Naive thymus-derived CD4-positive, alpha-beta T cell (primary cell): ENCODE data around the gene CDK11A. TPM values are rescaled to one million over a fixed set of nuclear protein-coding genes. Genes with fewer than 3 reads are reported as not detected.
"Not testable (repeated sequence)": the region's sequence is repeated elsewhere in the genome, so short reads cannot be mapped to it uniquely, and the experiment has no call there.

ENCODE experiments used
- ATAC-seq: fragments of 150-1000 bp; cut with Tn5 transposase; 2 replicates; pipeline ENCODE4 v1.10.0; 2021; ENCODE audit warnings: mild to moderate bottlenecking, moderate library complexity
- CTCF ChIA-PET: fragments of 350-600 bp; sonication (Branson Sonifier 250); formaldehyde crosslinking; loops from one replicate; lab custom pipeline; 2021; ENCODE audit warnings: antibody characterized with exemption; lab: Charles Lee
- POLR2A ChIA-PET: fragments of 350-600 bp; sonication (Branson Sonifier 250); formaldehyde crosslinking; loops from one replicate; lab custom pipeline; 2021; ENCODE audit warnings: antibody characterized with exemption, inconsistent platforms; lab: Charles Lee
- DNase-seq, 9 donors: peaks; one replicate each; pipeline versions ENCODE4 v3.0.0 to v3.0.0-alpha.2; 2020 to 2022; ENCODE audit warnings: mixed read lengths in 1 of 9
- H3K27ac ChIP-seq: one replicate; pipeline ENCODE4 v1.7.0; 2013; ENCODE audit warnings: mild to moderate bottlenecking, low read depth, low read length, moderate library complexity
- H3K27me3 ChIP-seq, 2 donors: one replicate each; pipeline ENCODE4 v1.7.0; 2013; ENCODE audit warnings: low read length in 2 of 2, mild to moderate bottlenecking in 2 of 2, moderate library complexity in 2 of 2; ENCODE audit not compliant: control insufficient read depth in 2 of 2, insufficient read depth in 2 of 2
- H3K36me3 ChIP-seq, 3 experiments: 1 replicate in 2 of 3; 2 replicates in 1 of 3; pipeline ENCODE4 v1.7.0; 2013; ENCODE audit warnings: low read length in 3 of 3, mild to moderate bottlenecking in 3 of 3, moderate library complexity in 1 of 3; ENCODE audit not compliant: insufficient read depth in 3 of 3, control insufficient read depth in 2 of 3
- H3K4me1 ChIP-seq, 2 donors: one replicate each; pipeline ENCODE4 v1.7.0; 2013; ENCODE audit warnings: low read length in 2 of 2, mild to moderate bottlenecking in 2 of 2, moderate library complexity in 1 of 2; ENCODE audit not compliant: control insufficient read depth in 2 of 2, insufficient read depth in 2 of 2
- H3K4me3 ChIP-seq: 2 replicates; pipeline ENCODE4 v1.7.0; 2013; ENCODE audit warnings: mild to moderate bottlenecking, low read length
- H3K9me3 ChIP-seq, 3 experiments: 1 replicate in 2 of 3; 2 replicates in 1 of 3; pipeline ENCODE4 v1.7.0; 2013; ENCODE audit warnings: low read length in 3 of 3; ENCODE audit not compliant: control insufficient read depth in 2 of 3
- H3K27ac Mint-ChIP-seq, 9 donors: one replicate each; pipeline ENCODE4 v1.8.0; 2020 to 2022; ENCODE audit warnings: mixed read lengths in 9 of 9, mild to moderate bottlenecking in 8 of 9, moderate library complexity in 5 of 9, inconsistent platforms in 2 of 9
- H3K27me3 Mint-ChIP-seq, 5 donors: one replicate each; pipeline ENCODE4 v1.8.0; 2021 to 2022; ENCODE audit warnings: mixed read lengths in 5 of 5, mild to moderate bottlenecking in 1 of 5
- H3K36me3 Mint-ChIP-seq, 5 donors: one replicate each; pipeline ENCODE4 v1.8.0; 2020 to 2022; ENCODE audit warnings: mixed read lengths in 5 of 5, mild to moderate bottlenecking in 3 of 5, inconsistent platforms in 1 of 5
- H3K4me1 Mint-ChIP-seq, 7 donors: one replicate each; pipeline ENCODE4 v1.8.0; 2020 to 2022; ENCODE audit warnings: mixed read lengths in 7 of 7, mild to moderate bottlenecking in 3 of 7, inconsistent platforms in 1 of 7
- H3K4me3 Mint-ChIP-seq, 10 donors: one replicate each; pipeline ENCODE4 v1.8.0; 2020 to 2022; ENCODE audit warnings: mild to moderate bottlenecking in 10 of 10, mixed read lengths in 10 of 10, moderate library complexity in 6 of 10, inconsistent platforms in 2 of 10
- H3K9me3 Mint-ChIP-seq, 11 donors: one replicate each; pipeline ENCODE4 v1.8.0; 2020 to 2022; ENCODE audit warnings: mixed read lengths in 11 of 11, mild to moderate bottlenecking in 4 of 11, inconsistent platforms in 1 of 11, moderate library complexity in 1 of 11
- intact Hi-C, 2 donors: fragments of 100-400 bp; cut with micrococcal nuclease; formaldehyde crosslinking; loops; one replicate each; pipeline ENCODE4 v1.15.1; 2023
- polyA plus RNA-seq, 2 donors: library from polyadenylated mRNA; unstranded; fragments of 300-500 nt; fragmentation: Illumina TruSeq; gene quantifications; one replicate each; pipeline ENCODE4 v1.2.3, GENCODE V29; 2021
- total RNA-seq, 6 experiments: library from RNA in 5 of 6; stranded (reverse) in 5 of 6; gene quantifications; 1 replicate in 5 of 6; 2 replicates in 1 of 6; pipeline ENCODE4 v1.2.3 and lab custom pipeline; 2021 to 2026

Gene CDK11A
- total and polyA plus RNA-seq, 7 experiments from 2014 or later, result 9.8 to 218 (median 139) TPM

GRCh38 chr1:1738799-1739337 is 14.7 kb upstream of the CDK11A start:
- ATAC-seq, H3K36me3 Mint-ChIP-seq, H3K4me1 ChIP-seq, CTCF ChIA-PET, H3K9me3 ChIP-seq, H3K4me3 Mint-ChIP-seq, H3K27me3 ChIP-seq, H3K4me3 ChIP-seq, H3K27me3 Mint-ChIP-seq, DNase-seq, intact Hi-C loops, H3K27ac Mint-ChIP-seq, H3K9me3 Mint-ChIP-seq, H3K27ac ChIP-seq, POLR2A ChIA-PET: not testable (repeated sequence)
- H3K36me3 ChIP-seq, result peaks cover 0 to 19% (median 0%) of the 10 kb centered on the region in 3 experiments
- peaks cover 0 to 11% (median 4%) of the 10 kb centered on the region in 7 donors for H3K4me1 Mint-ChIP-seq

- ATAC-seq, result peak; percentile 10
- H3K27me3 ChIP-seq, result not testable (repeated sequence)
These were observed 13.8 kb upstream of the CDK11A start for GRCh38 chr1:1737675-1738590.

GRCh38 chr1:1732381-1732780 is 8.2 kb upstream of the CDK11A start:
- H3K27ac ChIP-seq, result no peak overlapping the region
- Mint-ChIP-seq H3K4me1 (peaks cover 0 to 18% (median 13%) of the 10 kb centered on the region in 7 donors), H3K27ac (no peak overlapping the region), H3K36me3 (peaks cover 0 to 17% (median 6%) of the 10 kb centered on the region in 5 donors), H3K27me3 (no peaks in the 10 kb centered on the region), H3K4me3 (no peak overlapping the region), H3K9me3 (peaks cover 0 to 1% (median 0%) of the 10 kb centered on the region in 11 donors)
- intact Hi-C loops, result no loop called here
- ATAC-seq (no peak), DNase-seq (no peak)
- ChIA-PET POLR2A (interaction anchor here (0.8 kb wide), 1 partner anchor 47 kb away, joined by 4 read pairs; no protein-coding TSS in a partner anchor), CTCF (no interaction called here)
- peaks cover 3 to 6% of the 10 kb centered on the region in 2 donors for H3K4me1 ChIP-seq
- no peaks in the 10 kb centered on the region for H3K27me3 ChIP-seq
- H3K36me3 ChIP-seq, result peaks cover 0 to 44% (median 3%) of the 10 kb centered on the region in 3 experiments
- H3K4me3 ChIP-seq, result no peak overlapping the region
- H3K9me3 ChIP-seq, result no peaks in the 10 kb centered on the region

More at GRCh38 chr1:1737675-1738590, 13.8 kb upstream of the CDK11A start:
- H3K4me3 ChIP-seq, intact Hi-C loops, H3K9me3 ChIP-seq, POLR2A ChIA-PET, DNase-seq, H3K9me3 Mint-ChIP-seq, H3K4me3 Mint-ChIP-seq, H3K27me3 Mint-ChIP-seq, H3K27ac Mint-ChIP-seq, CTCF ChIA-PET, H3K27ac ChIP-seq, H3K4me1 Mint-ChIP-seq, H3K4me1 ChIP-seq: not testable (repeated sequence)
- H3K36me3 ChIP-seq, result peaks cover 0 to 23% (median under 1%) of the 10 kb centered on the region in 3 experiments
- peaks cover 0 to 10% (median 3%) of the 10 kb centered on the region in 5 donors for H3K36me3 Mint-ChIP-seq

GRCh38 chr1:1730870-1731269 is 6.7 kb upstream of the CDK11A start:
- no peak overlapping the region for H3K4me3 ChIP-seq
- ATAC-seq, result no peak
- peaks cover 0 to 37% (median 3%) of the 10 kb centered on the region in 3 experiments for H3K36me3 ChIP-seq
- no peak overlapping the region for H3K27ac ChIP-seq
- CTCF ChIA-PET, result no interaction called here
- peaks cover 0 to 22% (median 13%) of the 10 kb centered on the region in 7 donors for H3K4me1 Mint-ChIP-seq
- no peak overlapping the region for H3K4me3 Mint-ChIP-seq
- H3K27me3 Mint-ChIP-seq, result no peaks in the 10 kb centered on the region
- intact Hi-C loops, result no loop called here
- H3K4me1 ChIP-seq, result peaks cover 3 to 6% of the 10 kb centered on the region in 2 donors
- H3K9me3 Mint-ChIP-seq, result peaks cover 0 to 1% (median 0%) of the 10 kb centered on the region in 11 donors
- no peaks in the 10 kb centered on the region for H3K27me3 ChIP-seq
- peak overlapping the region in 2 of 9 donors; percentile 36 to 52 for H3K27ac Mint-ChIP-seq
- no peak for DNase-seq
- no peaks in the 10 kb centered on the region for H3K9me3 ChIP-seq
- peaks cover 0 to 17% (median 6%) of the 10 kb centered on the region in 5 donors for H3K36me3 Mint-ChIP-seq
- POLR2A ChIA-PET, result no interaction called here

- peaks cover 0 to 36% (median 3%) of the 10 kb centered on the region in 3 experiments for H3K36me3 ChIP-seq
- POLR2A ChIA-PET, H3K9me3 ChIP-seq, CTCF ChIA-PET, H3K27me3 ChIP-seq, H3K4me3 Mint-ChIP-seq, DNase-seq, H3K9me3 Mint-ChIP-seq, ATAC-seq, H3K27ac Mint-ChIP-seq, H3K4me3 ChIP-seq, intact Hi-C loops, H3K4me1 ChIP-seq, H3K27me3 Mint-ChIP-seq, H3K27ac ChIP-seq: not testable (repeated sequence)
- Mint-ChIP-seq H3K36me3 (peaks cover 0 to 17% (median 6%) of the 10 kb centered on the region in 5 donors), H3K4me1 (peaks cover 0 to 22% (median 13%) of the 10 kb centered on the region in 7 donors)
These were observed 6.1 kb upstream of the CDK11A start for GRCh38 chr1:1730230-1730629.

GRCh38 chr1:1729116-1729816 is 5.1 kb upstream of the CDK11A start:
- Histone ChIP-seq H3K27ac (peak overlapping the region; percentile 48), H3K36me3 (peaks cover 0 to 31% (median 3%) of the 10 kb centered on the region in 3 experiments)
- H3K4me1 ChIP-seq, POLR2A ChIA-PET, CTCF ChIA-PET, H3K27me3 ChIP-seq, H3K9me3 Mint-ChIP-seq, H3K4me3 ChIP-seq, H3K9me3 ChIP-seq, ATAC-seq, DNase-seq, intact Hi-C loops, H3K27me3 Mint-ChIP-seq: not testable (repeated sequence)
- peak overlapping the region in 3 of 10 donors; percentile 29 to 85 (median 53) for H3K4me3 Mint-ChIP-seq
- H3K27ac Mint-ChIP-seq, result peak overlapping the region in 8 of 9 donors; percentile 56 to 99 (median 80)
- H3K4me1 Mint-ChIP-seq, result peaks cover 0 to 26% (median 15%) of the 10 kb centered on the region in 7 donors
- peaks cover 0 to 17% (median 7%) of the 10 kb centered on the region in 5 donors for H3K36me3 Mint-ChIP-seq
